ENCODE data around the gene FAM89B.

Gene FAM89B

DNA sequence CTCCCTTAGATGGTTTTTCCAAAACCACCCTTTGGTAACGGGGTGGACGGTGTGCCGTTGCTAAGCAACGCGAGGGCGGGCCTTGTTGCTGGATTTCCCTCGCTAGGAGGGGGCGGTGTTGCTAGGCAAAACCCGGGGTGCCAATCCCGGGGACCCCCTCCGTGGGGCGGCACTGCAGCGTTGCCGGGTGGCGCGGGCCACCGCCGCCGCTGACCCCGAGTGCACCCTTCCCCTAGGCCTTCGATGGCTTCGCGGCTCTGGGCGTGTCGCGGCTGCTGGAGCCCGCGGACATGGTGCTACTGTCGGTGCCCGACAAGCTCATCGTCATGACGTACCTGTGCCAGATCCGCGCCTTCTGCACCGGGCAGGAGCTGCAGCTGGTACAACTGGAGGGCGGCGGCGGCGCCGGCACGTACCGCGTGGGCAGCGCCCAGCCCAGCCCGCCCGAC is 12.4 kb downstream of the FAM89B start:
- no peak overlapping the region for H3K4me2 ChIP-seq (ENCODE audit: insufficient read depth, low read length)
- H3K27me3 ChIP-seq (ENCODE audit: insufficient read depth, low read length, poor library complexity), result no peaks in the 10 kb centered on the region
- no peaks in the 10 kb centered on the region; the same call in 1 of the 2 replicates for H3K79me2 ChIP-seq (ENCODE audit: insufficient read depth, low read length)
- TF ChIP-seq EZH2 (IDR thresholded peaks at IDR 0.05; ENCODE audit: borderline replicate concordance, low read depth, low read length, severe bottlenecking), result no peak
- TF ChIP-seq, protein P1, sequence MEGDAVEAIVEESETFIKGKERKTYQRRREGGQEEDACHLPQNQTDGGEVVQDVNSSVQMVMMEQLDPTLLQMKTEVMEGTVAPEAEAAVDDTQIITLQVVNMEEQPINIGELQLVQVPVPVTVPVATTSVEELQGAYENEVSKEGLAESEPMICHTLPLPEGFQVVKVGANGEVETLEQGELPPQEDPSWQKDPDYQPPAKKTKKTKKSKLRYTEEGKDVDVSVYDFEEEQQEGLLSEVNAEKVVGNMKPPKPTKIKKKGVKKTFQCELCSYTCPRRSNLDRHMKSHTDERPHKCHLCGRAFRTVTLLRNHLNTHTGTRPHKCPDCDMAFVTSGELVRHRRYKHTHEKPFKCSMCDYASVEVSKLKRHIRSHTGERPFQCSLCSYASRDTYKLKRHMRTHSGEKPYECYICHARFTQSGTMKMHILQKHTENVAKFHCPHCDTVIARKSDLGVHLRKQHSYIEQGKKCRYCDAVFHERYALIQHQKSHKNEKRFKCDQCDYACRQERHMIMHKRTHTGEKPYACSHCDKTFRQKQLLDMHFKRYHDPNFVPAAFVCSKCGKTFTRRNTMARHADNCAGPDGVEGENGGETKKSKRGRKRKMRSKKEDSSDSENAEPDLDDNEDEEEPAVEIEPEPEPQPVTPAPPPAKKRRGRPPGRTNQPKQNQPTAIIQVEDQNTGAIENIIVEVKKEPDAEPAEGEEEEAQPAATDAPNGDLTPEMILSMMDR (IDR thresholded peaks at IDR 0.05; ENCODE audit: borderline replicate concordance, extremely low read depth, low read length, poor library complexity, severe bottlenecking), result no peak
- no peak overlapping the region for H3K9ac ChIP-seq (ENCODE audit: low read depth, low read length)
- H3K4me1 ChIP-seq (ENCODE audit: insufficient read depth, low read length), result no peaks in the 10 kb centered on the region
- peaks cover 4% of the 10 kb centered on the region for H4K20me1 ChIP-seq (ENCODE audit: insufficient read depth, low read length)
- peaks cover 51% of the 10 kb centered on the region for H3K36me3 ChIP-seq (ENCODE audit: insufficient read depth, low read length)
- DNase-seq (no peak), ATAC-seq (ENCODE audit: insufficient read depth, low read depth) (no peak)
- H3K9me3 ChIP-seq (ENCODE audit: insufficient read depth, low read length, severe bottlenecking), result no peaks in the 10 kb centered on the region
- no peak overlapping the region for H3K4me3 ChIP-seq (ENCODE audit: low read depth in 1 of 2, low read length in 2 of 2)
- no peak overlapping the region for H3K27ac ChIP-seq (ENCODE audit: low read length)
- no peak overlapping the region for H2AFZ ChIP-seq (ENCODE audit: low read depth, low read length)

- Histone ChIP-seq H3K4me1 (ENCODE audit: insufficient read depth, low read length) (no peaks in the 10 kb centered on the region), H3K27ac (ENCODE audit: low read length) (no peak overlapping the region), H4K20me1 (ENCODE audit: insufficient read depth, low read length) (peaks cover 4% of the 10 kb centered on the region; the same call in 1 of the 2 replicates), H3K4me2 (ENCODE audit: insufficient read depth, low read length) (no peak overlapping the region), H3K9me3 (ENCODE audit: insufficient read depth, low read length, severe bottlenecking) (no peaks in the 10 kb centered on the region), H3K27me3 (ENCODE audit: insufficient read depth, low read length, poor library complexity) (no peaks in the 10 kb centered on the region), H3K79me2 (ENCODE audit: insufficient read depth, low read length) (no peaks in the 10 kb centered on the region), H3K4me3 (ENCODE audit: low read depth in 1 of 2, low read length in 2 of 2) (no peak overlapping the region), H2AFZ (ENCODE audit: low read depth, low read length) (no peak overlapping the region), H3K9ac (ENCODE audit: low read depth, low read length) (no peak overlapping the region), H3K36me3 (ENCODE audit: insufficient read depth, low read length) (peaks cover 51% of the 10 kb centered on the region)
- no peak for TF ChIP-seq EZH2 (IDR thresholded peaks at IDR 0.05; ENCODE audit: borderline replicate concordance, low read depth, low read length, severe bottlenecking)
- TF ChIP-seq, protein P1 (IDR thresholded peaks at IDR 0.05; ENCODE audit: borderline replicate concordance, extremely low read depth, low read length, poor library complexity, severe bottlenecking), result no peak
- no peak for DNase-seq
- no peak for ATAC-seq (ENCODE audit: insufficient read depth, low read depth)
These were observed 13.3 kb downstream of the FAM89B start for GRCh38 chr11:65585396-65586246.

- Histone ChIP-seq H3K4me3 (ENCODE audit: low read depth in 1 of 2, low read length in 2 of 2) (no peak overlapping the region), H3K9me3 (ENCODE audit: insufficient read depth, low read length, severe bottlenecking) (no peaks in the 10 kb centered on the region), H3K4me1 (ENCODE audit: insufficient read depth, low read length) (no peaks in the 10 kb centered on the region), H3K27ac (ENCODE audit: low read length) (no peak overlapping the region), H3K9ac (ENCODE audit: low read depth, low read length) (no peak overlapping the region), H3K4me2 (ENCODE audit: insufficient read depth, low read length) (no peak overlapping the region), H4K20me1 (ENCODE audit: insufficient read depth, low read length) (peaks cover 4% of the 10 kb centered on the region; the same call in 1 of the 2 replicates), H3K79me2 (ENCODE audit: insufficient read depth, low read length) (no peaks in the 10 kb centered on the region), H2AFZ (ENCODE audit: low read depth, low read length) (no peak overlapping the region), H3K36me3 (ENCODE audit: insufficient read depth, low read length) (peaks cover 47% of the 10 kb centered on the region), H3K27me3 (ENCODE audit: insufficient read depth, low read length, poor library complexity) (no peaks in the 10 kb centered on the region)
- no peak for ATAC-seq (ENCODE audit: insufficient read depth, low read depth)
- TF ChIP-seq, protein P1 (IDR thresholded peaks at IDR 0.05; ENCODE audit: borderline replicate concordance, extremely low read depth, low read length, poor library complexity, severe bottlenecking), result no peak
- no peak for TF ChIP-seq EZH2 (IDR thresholded peaks at IDR 0.05; ENCODE audit: borderline replicate concordance, low read depth, low read length, severe bottlenecking)
- DNase-seq, result no peak
These were observed 13.9 kb downstream of the FAM89B start for GRCh38 chr11:65586247-65586630.

All from DND-41 (cell line).